GM10266 (cell line): ENCODE data around the gene POMZP3.
"Not testable (repeated sequence)": the region's sequence is repeated elsewhere in the genome, so short reads cannot be mapped to it uniquely, and the experiment has no call there.

Experiments
- DNase-seq: peaks from one replicate; pipeline ENCODE4 v3.0.0; 2012; ENCODE audit errors: extremely low spot score
- TF ChIP-seq, protein P1 (sequence below): IDR thresholded peaks from 2 replicates; pipeline ENCODE4 v1.5.1; 2012; ENCODE audit warnings: mild to moderate bottlenecking, low read depth; ENCODE audit not compliant: control insufficient read depth, insufficient read depth; ENCODE audit errors: missing control alignments

The POMZP3 gene

GRCh38 chr7:76626989-76627642 is at the start of gene POMZP3:
POMZP3 (minus strand) TSS chr7:76627279; CDS start chr7:76626064, 1,215 bp downstream.
- DNase-seq: not testable (repeated sequence)

- DNase-seq: not testable (repeated sequence)
Observed at GRCh38 chr7:76675783-76676182, 48.7 kb upstream of the POMZP3 start.

DNA sequence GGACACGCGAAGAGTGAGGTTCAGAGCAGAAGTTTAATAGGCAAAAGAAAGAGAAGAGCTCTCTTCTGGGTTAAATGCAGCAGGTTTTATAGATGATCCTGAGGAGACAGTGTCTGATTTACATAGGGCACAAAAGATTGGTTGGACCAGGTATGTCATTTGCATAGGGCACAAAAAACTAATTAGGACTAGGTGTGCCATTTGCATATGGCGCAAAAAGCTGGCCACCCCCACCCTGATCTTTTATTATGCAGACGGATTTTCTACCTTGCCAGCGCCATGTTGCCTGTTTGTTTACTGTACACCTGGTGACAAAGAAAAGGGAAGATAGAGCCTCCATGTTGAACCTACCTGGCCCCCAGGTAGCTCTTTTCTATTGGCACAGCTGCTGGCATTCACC is 46.3 kb upstream of the POMZP3 start:
- not testable (repeated sequence) for DNase-seq

- DNase-seq: not testable (repeated sequence)
Observed at GRCh38 chr7:76659212-76659611, 32.1 kb upstream of the POMZP3 start.

- not testable (repeated sequence) for DNase-seq
Observed at GRCh38 chr7:76656425-76656824, 29.3 kb upstream of the POMZP3 start.

DNA sequence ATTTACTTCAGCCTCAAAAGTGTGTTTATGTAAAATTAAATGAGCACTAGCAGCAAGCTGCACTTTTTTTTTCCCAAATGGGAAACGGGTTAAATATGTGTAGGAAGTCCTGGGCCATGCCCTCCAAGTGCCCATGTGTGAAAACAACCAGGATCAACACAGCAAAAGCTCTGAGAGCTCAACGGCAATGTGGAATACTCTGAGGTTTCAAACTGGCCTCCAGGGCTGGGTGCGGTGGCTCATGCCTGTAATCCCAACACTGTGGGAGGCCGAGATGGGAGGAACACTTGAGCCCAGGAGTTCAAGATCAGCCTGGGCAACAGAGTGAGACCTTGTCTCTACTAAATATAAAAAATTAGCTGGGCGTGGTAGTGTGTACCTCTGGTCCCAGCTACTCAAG is 15.5 kb upstream of the POMZP3 start:
- DNase-seq: not testable (repeated sequence)

DNA sequence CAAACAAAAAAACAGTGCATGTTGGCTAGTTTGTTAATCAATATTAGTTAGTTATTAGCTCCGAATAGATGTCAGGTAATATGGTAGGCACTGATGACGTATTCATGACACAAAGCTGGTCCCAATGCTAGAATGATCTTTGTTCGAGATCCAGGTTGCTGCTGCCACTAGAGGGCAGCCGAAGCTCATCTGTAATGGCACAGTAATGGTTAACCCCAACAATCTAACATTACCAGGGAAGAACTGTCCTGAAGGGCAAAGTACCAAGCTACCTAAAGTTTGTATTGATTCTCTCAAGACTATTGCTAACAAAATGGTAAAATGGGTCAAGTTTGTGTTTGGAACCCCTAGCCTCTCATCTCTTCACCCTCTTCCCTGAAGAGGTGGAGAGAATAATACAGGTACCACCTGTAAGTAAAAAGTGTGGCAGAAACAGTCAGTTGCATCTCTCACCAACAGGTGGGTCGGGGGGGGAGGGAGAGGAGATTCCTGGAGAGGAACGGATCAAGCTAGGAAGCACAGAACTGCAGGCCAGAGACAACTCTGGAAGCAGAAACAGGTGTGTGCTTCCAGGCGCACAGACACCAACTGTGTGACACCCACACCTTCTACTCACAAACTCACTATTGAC is 10.1 kb upstream of the POMZP3 start:
- not testable (repeated sequence) for DNase-seq

- not testable (repeated sequence) for DNase-seq
Observed at GRCh38 chr7:76626581-76626980, 498 bp downstream of the POMZP3 start.

- DNase-seq: not testable (repeated sequence)
Observed at GRCh38 chr7:76619439-76620190, 7.5 kb downstream of the POMZP3 start.

GRCh38 chr7:76613783-76614182 is 13.3 kb downstream of the POMZP3 start:
- DNase-seq: not testable (repeated sequence)
- TF ChIP-seq, protein P1, sequence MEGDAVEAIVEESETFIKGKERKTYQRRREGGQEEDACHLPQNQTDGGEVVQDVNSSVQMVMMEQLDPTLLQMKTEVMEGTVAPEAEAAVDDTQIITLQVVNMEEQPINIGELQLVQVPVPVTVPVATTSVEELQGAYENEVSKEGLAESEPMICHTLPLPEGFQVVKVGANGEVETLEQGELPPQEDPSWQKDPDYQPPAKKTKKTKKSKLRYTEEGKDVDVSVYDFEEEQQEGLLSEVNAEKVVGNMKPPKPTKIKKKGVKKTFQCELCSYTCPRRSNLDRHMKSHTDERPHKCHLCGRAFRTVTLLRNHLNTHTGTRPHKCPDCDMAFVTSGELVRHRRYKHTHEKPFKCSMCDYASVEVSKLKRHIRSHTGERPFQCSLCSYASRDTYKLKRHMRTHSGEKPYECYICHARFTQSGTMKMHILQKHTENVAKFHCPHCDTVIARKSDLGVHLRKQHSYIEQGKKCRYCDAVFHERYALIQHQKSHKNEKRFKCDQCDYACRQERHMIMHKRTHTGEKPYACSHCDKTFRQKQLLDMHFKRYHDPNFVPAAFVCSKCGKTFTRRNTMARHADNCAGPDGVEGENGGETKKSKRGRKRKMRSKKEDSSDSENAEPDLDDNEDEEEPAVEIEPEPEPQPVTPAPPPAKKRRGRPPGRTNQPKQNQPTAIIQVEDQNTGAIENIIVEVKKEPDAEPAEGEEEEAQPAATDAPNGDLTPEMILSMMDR: peak; percentile 42

DNA sequence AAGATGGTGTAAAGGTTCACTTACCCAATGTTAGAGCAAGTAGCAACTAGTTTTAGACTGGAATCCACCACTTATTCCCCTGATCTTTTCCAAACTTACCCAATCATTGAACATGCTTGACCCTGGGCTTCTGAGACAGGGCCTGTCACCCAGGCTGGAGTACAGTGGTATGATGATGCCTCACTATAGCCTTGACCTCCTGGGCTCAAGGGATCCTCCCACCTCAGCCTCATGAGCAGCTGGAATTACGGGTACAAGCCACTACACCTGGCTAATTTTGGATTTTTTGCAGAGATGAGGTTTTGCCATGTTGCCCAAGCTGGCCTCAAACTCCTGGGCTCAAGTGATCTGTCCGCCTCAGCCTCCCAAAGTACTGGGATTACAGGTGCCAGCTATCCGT is 14.8 kb downstream of the POMZP3 start:
- DNase-seq: not testable (repeated sequence)

- DNase-seq: not testable (repeated sequence)
Observed at GRCh38 chr7:76609864-76610263, 17.2 kb downstream of the POMZP3 start.

- DNase-seq: not testable (repeated sequence)
Observed at GRCh38 chr7:76608469-76608868, 18.6 kb downstream of the POMZP3 start.

DNA sequence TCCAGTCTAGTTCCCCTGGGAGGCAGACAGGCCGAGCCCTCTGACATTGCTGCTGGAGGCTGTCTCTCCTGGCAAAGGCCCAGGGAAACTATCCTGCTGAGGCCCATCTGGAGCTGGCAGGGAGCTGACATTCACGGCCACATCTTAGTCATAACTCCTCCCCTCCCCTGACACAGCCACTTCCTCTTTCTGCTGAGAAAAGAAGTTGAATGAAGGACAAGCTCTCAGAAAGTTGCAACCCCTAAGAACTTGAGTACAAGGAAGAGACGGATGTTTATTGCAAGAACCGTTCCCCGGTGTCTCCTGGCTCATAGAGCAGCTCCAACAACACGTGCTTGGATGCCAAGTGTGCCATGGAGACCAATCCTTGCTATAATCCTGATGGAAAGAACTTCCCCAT is 21.1 kb downstream of the POMZP3 start:
- DNase-seq: not testable (repeated sequence)

- DNase-seq: not testable (repeated sequence)
Observed at GRCh38 chr7:76600650-76601049, 26.4 kb downstream of the POMZP3 start.

GRCh38 chr7:76600116-76600482 is 27.0 kb downstream of the POMZP3 start:
- not testable (repeated sequence) for DNase-seq

GRCh38 chr7:76598590-76599264 is 28.4 kb downstream of the POMZP3 start:
- not testable (repeated sequence) for DNase-seq

DNA sequence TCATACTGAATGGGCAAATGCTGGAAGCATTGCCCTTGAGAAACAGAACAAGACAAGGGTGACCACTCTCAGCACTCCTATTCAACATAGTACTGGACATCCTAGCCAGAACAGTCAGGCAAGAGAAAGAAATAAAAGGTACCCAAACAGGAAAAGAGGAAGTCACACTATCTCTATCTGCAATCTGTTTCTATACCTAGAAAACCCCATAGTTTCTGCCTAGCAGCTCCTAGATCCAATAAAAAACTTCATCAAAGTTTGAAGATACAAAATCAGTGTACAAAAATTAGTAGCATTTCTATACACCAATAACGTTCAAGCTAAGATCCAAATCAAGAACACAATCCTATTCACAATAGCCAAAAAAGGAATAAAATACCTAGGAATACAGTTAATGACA is 29.8 kb downstream of the POMZP3 start:
- not testable (repeated sequence) for DNase-seq

GRCh38 chr7:76592694-76593093 is 34.4 kb downstream of the POMZP3 start:
- not testable (repeated sequence) for DNase-seq
